GM19372 (cell line): ENCODE data around the gene NT5DC4.

ENCODE experiments used
- ATAC-seq: cut with Tn5 transposase; IDR thresholded peaks from one replicate; pipeline ENCODE4 v1.9.1; 2021; ENCODE audit warnings: mild to moderate bottlenecking, low read depth, moderate library complexity; ENCODE audit not compliant: unreplicated experiment

NT5DC4 gene

DNA sequence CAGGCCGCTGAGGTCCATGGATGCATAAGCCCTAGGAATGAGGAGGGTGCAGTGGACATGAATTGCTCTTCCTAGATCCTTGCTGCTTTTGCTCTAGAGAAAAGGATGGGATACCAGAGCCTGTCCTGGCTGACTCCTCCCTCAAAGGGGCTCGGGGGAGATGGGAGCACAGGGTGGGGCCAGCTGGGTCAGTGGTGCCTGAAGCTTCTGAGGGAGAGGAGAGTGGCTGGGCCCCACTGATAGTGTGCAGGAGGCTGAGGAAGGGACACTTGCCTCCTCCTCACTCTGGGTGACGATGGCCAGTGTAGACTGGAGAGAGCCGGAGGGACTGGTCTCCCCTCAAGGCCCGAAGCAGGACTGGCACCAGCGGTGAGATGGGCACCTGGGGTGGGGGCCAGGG is at the start of gene NT5DC4:
Gene NT5DC4, plus strand, starts transcription at position 236 of the 400 bp plus-strand sequence. Its CDS starts 60 bp downstream, at position 296.
- ATAC-seq = no peak

DNA sequence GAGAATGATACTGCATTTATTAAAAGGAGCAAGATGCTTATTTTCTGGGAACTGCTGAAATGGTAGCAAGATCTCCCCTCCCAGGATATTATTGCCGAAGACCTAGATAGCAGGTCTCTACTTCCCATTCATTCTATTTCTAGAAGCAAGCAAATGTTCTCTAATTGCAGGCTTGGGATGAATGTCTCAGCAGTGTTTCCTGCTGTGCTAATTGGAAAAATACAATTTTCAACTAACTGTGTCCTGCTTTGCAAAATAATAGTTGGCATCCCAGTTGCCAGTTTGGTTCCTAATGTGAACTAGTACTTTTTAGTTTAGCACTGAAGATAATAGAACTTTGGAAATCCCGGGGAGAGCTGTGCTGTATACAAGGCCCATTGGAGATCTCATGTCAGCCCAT is 49.0 kb upstream of the NT5DC4 start:
- ATAC-seq = no peak

GRCh38 chr2:112673008-112673407 is 47.8 kb upstream of the NT5DC4 start:
- ATAC-seq = no peak

DNA sequence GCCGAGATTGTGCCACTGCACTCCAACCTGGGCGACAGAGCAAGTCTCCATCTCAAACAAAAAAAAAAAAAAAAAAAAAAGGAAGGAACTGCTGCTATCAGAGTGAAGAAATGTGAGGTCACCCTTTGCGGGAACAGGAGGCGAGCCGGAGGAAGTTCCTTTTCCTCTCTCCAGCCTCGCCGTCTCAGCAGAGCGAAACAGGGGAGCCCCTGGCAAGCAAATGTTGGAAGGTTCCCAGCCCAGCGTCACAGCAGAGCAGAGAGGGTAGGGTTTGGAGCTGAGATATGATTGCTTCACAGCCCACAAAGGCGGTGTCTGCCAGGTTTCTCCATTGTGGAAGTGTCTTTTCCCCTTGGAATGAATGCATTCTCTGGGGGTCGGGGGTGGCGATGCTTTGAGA is 46.6 kb upstream of the NT5DC4 start:
- ATAC-seq = no peak

- ATAC-seq = no peak
Observed at GRCh38 chr2:112679484-112679883, 41.3 kb upstream of the NT5DC4 start.

- no peak for ATAC-seq
Observed at GRCh38 chr2:112680666-112681101, 40.1 kb upstream of the NT5DC4 start.

DNA sequence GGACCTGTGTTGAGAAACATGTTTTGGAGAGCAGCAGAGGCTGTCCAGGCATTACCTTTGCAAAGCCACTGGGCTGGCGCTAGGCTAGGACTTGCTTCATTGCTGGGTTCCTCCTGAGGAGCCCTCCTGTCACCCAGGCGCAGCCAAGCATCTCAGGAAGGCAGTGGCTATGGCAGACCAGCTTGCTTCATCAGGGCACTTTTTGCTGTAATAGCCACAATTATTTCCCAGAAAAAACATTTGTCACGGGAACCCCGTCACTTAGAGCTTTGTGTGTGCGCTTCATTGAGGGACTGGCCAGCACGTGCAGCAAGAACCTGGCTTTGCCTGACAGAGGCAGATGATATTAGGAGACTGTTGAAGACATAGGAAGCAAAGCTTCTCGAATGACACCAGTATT is 38.7 kb upstream of the NT5DC4 start:
- no peak for ATAC-seq

DNA sequence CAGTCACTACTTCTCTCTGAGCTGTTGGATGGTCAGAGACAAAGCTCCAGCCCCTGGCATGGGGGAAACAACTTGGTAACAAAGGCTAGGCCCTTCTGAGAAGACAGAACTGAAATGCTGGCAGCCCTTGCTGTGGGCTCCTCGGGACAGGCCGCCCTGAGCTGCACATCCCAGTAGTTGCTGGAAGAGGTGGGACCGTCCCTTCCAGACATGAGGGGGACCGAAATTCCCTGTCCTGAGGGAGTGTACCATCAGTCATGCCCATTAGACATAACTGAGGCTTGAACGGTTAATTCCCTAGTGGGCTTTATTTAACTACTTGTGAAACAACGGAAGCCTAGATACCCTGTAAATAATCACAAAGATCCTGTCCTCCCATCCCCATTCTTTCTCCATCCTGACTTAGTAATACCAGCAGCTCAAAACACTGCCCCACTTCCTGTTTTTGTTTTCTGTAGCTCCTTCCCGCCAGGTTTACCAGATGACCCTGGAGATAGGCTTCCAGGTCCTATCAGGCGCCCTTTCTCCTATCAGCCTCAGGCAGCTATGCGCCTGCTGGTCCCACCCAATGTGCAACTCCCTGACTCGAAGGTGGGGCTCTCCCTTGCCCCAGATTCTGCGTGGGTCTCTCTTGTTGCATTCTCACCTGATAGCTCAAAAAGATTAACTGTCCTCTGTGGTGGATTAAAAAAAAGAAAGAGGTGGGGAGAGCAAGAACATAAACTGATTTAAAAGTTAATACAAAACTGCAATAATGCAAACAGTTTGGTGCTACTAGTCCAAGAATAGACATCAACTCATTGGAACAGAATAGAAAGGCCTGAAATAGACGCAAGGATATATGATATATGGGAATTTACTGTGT is 37.0 kb upstream of the NT5DC4 start:
- ATAC-seq = no peak

DNA sequence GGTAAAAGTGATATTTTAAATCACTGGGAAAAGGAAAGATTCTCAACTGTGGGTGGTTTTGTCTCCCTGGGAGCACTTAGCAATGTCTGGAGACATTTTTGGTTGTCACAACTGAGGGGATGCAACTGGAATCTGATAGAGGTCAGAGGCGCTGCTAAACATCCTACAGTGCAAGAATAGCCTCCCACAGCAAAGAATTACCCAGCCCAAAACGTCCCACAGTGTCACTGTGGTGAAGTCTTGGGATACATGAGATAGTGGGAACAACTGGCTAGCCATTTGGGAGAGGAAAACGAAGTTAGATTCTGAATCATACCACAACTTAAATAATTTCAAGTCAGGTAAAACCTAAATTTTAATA is 36.4 kb upstream of the NT5DC4 start:
- no peak for ATAC-seq

DNA sequence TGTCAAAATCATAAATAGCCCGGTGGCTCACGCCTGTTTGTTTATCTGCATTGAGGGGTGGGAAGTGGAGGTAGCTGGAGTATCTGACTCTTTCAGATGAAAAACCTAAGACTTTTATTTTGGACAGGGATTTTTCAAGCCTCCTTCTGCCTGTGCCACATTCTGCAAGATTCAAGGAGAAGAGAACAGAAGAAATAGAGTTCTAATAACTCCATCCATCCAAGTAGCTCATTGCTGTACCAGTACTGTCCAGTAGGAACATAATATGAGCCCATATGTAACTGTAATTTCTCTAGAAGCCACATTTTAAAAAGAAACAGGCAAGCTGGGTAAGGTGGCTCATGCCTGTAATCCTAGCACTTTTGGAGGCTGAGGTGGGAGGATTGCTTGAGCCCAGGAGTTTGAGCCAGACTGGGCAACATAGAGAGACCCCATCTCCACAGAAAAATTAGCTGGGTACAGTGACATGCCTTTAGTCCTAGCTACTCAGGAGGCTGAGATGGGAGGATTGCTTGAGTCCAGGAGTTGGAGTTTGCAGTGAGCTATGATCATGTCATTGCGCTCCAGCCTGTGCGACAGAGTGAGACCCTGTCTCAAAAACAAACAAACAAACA is 35.4 kb upstream of the NT5DC4 start:
- ATAC-seq = no peak

DNA sequence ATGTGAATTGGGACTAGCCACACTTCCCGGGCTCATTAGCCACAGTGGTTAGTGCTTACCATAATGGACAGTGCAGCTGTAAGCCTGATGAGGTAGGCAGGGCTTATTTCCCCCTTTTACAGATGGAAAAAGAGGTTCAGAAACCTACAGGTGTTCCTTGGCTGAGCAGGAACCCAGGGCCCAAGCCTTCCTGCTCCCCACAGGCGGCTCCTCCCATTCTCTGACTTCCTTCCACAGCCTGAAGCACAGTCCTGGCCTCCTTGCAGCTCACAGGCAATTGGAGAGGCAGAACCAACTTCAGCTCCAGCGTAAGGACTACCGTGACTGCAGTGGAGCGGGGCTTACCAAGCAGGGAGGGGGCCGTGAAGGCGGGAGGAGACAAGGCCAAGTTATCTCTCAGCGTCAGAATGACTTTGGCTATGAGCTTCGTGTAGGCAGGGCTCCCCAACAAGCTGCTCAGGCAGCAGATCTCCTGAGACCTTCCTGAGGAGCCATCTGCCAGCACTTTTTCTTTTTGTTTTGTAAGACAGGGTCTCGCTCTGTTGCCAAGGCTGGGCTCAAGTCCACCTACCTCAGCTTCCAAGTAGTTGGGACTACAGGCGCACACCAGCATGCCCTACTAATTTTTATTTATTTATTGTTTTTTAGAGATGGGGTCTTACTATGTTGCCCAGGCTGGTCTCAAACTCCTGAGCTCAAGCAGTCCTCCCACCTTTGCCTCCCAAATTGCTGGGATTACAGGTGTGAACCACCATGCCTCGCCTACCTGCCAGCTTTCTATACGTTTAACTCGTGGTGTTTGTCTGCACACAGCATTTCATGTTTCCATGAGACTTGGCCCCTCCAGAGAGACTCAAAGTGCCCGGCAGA is 34.2 kb upstream of the NT5DC4 start:
- ATAC-seq = no peak

DNA sequence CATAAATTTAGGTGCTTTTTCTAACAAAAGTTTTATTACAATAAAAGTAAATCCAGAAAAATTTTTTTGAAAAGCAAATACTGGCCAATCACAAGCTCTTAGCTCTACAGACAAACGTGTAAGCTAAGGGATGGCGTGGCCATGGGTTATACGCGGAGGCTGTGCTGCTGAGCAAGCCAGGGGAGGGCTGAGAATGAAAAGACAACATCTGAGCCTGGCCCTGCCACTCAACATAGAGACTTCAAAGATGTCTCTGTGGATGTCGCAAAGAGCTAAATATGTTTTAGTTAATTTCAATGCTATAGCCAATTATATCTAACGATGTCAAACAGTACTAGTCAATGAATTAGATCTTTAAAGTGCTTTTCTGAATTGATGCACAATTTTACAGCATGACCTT is 33.3 kb upstream of the NT5DC4 start:
- ATAC-seq = no peak

GRCh38 chr2:112688086-112688880 is 32.5 kb upstream of the NT5DC4 start:
- no peak for ATAC-seq

DNA sequence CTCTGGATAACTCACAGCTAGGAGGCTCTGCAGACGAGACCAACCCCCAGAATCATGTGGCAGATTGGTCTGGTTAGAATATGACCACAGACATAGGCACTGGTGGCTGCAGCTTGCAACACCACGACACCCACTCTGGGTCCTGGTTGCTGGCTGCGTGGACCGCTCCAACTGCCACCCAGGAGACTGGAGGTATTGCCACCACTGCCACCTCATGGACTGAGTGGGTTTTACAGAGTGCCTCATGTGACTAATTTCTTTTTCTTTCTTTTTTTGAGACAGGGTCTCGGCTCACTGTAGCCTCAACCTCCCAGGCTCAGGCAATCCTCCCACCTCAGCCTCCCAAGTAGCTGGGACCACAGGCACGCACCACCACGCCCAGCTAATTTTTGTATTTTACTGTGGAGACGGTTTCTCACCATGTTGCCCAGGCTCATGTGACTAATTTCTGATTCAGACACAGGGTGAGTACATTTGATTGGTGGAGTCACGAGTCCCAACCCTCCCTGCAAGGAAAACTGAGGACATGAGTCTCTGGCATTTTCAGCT is 29.9 kb upstream of the NT5DC4 start:
- ATAC-seq = peak; percentile 60

DNA sequence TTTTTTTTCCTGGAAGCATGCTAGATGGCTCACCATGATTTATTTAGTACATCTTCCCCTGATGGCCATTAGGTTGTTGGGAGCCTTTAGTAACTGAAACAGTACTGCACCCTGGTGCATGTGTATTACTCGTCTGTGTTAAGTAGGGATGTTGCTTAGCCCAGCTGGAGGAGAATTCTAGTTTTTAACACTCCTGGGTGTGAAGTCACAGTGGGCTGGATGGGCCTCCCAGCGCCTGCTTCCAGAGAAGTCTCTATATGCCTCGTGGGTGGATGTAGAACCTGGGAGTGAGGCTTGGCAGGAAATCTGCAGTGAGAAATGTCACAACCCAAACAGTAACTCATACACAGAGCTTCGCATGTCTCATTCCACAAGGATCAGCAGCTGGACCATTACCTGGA is 28.9 kb upstream of the NT5DC4 start:
- ATAC-seq = no peak

DNA sequence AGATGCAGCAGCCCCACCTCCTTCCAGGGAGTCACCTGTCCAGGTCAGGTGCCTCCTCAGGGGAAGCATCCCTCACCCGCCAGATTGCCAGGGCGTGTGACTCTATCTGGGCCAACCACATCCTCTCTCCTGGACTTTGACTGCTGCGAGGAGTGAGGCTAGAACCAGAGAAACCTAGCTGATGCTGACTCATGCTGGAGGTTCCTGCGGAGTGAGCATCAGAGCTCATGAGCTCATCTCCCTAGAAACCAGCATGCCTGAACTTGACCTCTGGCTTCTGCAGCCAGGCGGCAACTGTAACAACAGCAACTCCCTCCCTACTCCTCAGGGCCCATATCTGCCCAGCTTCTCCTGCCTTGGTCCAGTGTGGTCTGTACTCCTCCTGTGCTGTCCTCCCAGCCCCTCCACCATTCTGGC is 28.3 kb upstream of the NT5DC4 start:
- peak; percentile 53 for ATAC-seq

- ATAC-seq = no peak
Observed at GRCh38 chr2:112692918-112693317, 27.9 kb upstream of the NT5DC4 start.

DNA sequence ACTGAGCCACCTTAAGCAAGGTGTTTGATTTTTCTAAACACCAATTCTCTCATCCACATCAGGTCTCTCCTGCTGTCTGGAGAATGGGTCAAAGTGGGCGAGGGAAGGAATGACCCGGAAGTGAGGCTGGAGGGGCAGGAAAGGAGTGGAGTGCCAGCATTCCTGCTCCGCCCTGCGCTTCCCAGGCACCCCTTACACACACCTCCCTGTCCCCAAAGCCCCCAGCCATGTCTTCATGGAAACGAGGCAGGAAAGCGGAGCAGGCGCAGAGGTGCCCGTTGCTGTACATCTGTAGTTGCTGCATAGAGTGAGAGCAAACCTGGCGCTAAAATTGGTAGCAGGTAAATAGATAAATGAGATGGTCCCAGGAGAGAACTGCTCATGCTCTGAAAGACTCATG is 27.2 kb upstream of the NT5DC4 start:
- ATAC-seq = no peak

GRCh38 chr2:112694182-112694581 is 26.6 kb upstream of the NT5DC4 start:
- no peak for ATAC-seq
